Sciatic nerve (tissue), 2 donors: ENCODE results near the gene MRPL11. TPM values are rescaled to one million over a fixed set of nuclear protein-coding genes. Genes with fewer than 3 reads are reported as not detected.
A peak's percentile ranks its signal among the peaks of the same experiment; 100 is the strongest.
"Not testable (repeated sequence)": the region's sequence is repeated elsewhere in the genome, so short reads cannot be mapped to it uniquely, and the experiment has no call there.

Experiments used
- ATAC-seq: fragments of 200-7000 bp; cut with Tn5 transposase; one replicate; pipeline ENCODE4 v1.9.1; 2020; ENCODE audit warnings: mild to moderate bottlenecking, moderate library complexity
- DNase-seq: peaks from one replicate; pipeline ENCODE4 v3.0.0-alpha.2; 2020; ENCODE audit warnings: low spot score
- intact Hi-C: fragments of 100-400 bp; cut with DNase I; formaldehyde crosslinking; loops from one replicate; pipeline ENCODE4 v1.14.2; 2022
- total RNA-seq: library from RNA; stranded (reverse); fragmentation: NEBNext Ultra II Directional; extraction: Animal tissue kit (Norgen Biotek cat#: 25700); gene quantifications from one replicate; pipeline ENCODE4 v1.2.1, GENCODE V29; 2021
- donor health status: DM: no; HTN: no; CAD: no.
- donor health status: DM: no; HTN: no; CAD: no.

The MRPL11 gene
- total RNA-seq, 1 donor from 2014 or later = 25.1 TPM

GRCh38 chr11:66468691-66469090 lies 30.0 kb upstream of the MRPL11 start:
- no peak for ATAC-seq
- no peak for DNase-seq
- intact Hi-C loops = no loop called here

DNA sequence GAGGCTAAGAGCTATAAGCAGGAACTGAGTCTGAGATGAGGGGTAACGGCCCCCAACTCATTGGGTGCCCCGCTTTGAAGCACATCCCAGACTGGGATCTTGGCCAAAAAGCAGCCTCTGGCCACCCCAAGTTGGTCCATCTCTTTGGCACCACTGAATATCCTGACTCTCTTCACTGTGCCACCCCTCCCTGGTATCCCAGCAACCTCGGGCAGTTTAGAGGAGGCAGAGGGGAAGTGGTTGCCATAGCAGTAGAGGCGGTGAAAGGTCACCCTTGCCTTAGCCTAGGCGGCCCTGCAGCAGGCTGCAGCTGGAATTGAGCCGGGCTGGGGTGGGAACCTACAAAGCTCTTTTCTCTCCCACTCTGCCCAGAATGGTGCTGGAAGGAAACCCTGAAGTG lies 29.1 kb upstream of the MRPL11 start:
- ATAC-seq (peak; percentile 33), DNase-seq (no peak)
- intact Hi-C loops = no loop called here

DNA sequence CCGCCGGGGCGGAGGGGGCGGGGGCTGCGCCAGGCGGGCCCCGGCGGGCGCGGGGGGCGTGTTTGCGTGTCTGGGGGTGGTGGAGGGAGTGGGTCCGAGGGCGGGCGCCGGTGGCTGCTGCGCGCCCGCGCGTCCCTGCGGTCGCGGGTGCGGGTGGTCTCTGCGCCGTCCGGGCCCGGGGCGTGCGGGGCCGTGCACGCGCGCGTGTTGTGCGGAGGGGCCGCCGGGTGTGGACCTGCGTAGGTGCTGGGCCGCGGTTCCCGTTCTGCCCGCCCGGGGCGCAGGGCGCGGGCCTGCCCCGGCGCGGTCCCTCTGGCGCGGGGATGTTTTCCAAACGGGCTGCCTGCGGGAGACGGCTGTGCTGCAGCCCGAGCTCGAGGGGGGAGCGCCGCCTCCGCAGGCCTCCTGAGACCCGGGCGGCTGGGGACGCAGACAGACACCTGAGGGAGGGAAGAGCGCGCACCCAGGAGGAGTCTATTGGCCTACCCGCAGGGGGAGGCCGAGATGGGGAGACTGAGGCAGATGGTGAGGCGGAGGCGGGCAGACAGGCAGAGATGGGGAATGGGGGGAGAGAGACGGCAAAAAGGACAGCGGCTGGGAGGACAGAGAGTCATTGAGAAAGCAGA lies 28.5 kb upstream of the MRPL11 start:
- intact Hi-C loops = no loop called here
- DNase-seq (no peak), ATAC-seq (no peak)

- DNase-seq (peak; percentile 98), ATAC-seq (peak; percentile 99)
- intact Hi-C loops = no loop called here
Observed at GRCh38 chr11:66466225-66467033, 27.8 kb upstream of the MRPL11 start, which contains the start of gene PELI3. TSS of gene PELI3 (plus strand) at chr11:66466905. CDS start at chr11:66468129, 1,224 bp downstream.

- ATAC-seq = no peak
- no peak for DNase-seq
- intact Hi-C loops = no loop called here
Observed at GRCh38 chr11:66465373-66466224, 27.0 kb upstream of the MRPL11 start.

DNA sequence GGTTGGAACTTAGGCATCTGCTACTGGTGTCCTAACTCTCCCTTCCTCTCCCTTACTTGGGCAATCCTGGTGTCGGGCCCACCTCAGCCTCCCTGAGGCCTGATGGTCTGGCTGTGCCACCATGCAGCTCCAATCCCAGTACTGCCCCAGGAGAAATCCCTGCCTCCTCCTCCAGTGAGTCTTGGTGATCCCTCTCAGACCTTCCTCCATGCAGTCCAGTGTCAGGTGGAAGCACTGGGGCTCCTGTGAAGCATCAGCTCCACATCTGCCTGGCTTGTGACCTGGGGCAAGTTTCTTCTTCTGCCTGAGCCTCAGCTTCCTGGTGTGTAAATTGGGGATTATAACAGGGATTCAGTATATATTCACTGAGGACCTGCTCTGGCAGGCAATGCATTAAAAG lies 26.3 kb upstream of the MRPL11 start:
- no peak for ATAC-seq
- intact Hi-C loops = no loop called here
- DNase-seq = no peak

DNA sequence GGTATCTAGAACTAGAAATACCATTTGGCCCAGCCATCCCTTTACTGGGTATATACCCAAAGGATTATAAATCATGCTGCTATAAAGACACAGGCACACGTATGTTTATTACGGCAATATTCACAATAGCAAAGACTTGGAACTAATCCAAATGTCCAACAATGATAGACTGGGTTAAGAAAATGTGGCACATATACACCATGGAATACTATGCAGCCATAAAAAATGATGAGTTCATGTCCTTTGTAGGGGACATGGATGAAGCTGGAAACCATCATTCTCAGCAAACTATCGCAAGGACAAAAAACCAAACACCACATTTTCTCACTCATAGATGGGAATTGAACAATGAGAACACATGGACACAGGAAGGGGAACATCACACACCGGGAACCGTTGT lies 25.5 kb upstream of the MRPL11 start:
- DNase-seq, ATAC-seq, intact Hi-C loops: not testable (repeated sequence)

GRCh38 chr11:66462911-66463310 lies 24.3 kb upstream of the MRPL11 start:
- no peak for DNase-seq
- no peak for ATAC-seq
- intact Hi-C loops = no loop called here

GRCh38 chr11:66462010-66462409 lies 23.4 kb upstream of the MRPL11 start:
- intact Hi-C loops = no loop called here
- DNase-seq = no peak
- no peak for ATAC-seq

DNA sequence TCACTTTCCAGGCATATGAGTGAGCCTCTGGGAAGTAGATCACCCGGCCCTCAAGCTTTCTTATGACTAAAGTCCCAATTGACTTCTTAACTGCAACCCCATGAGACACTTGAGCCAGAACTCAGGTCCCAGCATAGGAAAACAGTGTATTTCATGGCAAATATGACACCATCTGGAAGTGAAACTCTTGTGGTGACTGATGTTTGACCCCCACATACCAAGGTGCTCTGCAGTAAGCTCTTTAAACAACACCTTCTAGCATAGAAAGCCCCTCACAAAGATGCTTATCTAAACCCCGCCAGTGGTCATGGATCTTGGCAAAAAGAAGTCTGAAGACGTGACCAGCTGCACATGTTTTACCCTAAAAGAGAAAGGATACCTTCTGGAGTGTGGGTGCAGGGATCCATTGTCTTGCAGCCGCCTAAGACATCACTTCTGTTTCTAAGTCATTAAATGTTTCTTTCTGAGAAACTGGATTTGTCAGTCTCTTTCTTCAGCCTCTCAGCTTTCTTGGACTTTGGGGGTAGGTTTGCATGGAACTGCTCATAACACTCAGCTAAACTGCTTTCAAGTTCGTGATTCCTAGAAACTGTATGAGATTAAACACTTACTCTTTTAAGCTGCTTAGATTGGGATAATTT lies 20.6 kb upstream of the MRPL11 start:
- ATAC-seq (no peak), DNase-seq (no peak)
- intact Hi-C loops = no loop called here

DNA sequence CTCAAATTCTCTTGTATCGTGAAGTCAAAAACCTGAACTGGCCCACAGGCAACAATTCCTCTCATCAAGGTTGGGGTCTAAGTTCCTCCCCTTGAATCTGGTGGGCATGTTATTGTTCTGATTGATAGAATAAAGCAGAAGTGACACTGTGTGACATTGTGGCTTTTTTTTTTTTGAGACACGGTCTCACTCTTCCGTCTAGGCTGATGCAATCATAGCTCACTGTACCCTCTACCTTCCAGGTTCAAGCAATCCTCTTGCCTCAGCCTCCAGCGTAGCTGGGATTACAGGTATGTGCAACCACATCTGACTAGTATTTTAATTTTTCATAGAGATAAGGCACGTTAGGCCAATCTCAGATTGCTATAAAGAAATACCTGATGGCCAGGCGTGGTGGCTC lies 19.2 kb upstream of the MRPL11 start:
- DNase-seq = no peak
- ATAC-seq = no peak
- intact Hi-C loops = no loop called here

- ATAC-seq (no peak), DNase-seq (no peak)
- intact Hi-C loops = no loop called here
Observed at GRCh38 chr11:66454828-66455227, 16.2 kb upstream of the MRPL11 start.

DNA sequence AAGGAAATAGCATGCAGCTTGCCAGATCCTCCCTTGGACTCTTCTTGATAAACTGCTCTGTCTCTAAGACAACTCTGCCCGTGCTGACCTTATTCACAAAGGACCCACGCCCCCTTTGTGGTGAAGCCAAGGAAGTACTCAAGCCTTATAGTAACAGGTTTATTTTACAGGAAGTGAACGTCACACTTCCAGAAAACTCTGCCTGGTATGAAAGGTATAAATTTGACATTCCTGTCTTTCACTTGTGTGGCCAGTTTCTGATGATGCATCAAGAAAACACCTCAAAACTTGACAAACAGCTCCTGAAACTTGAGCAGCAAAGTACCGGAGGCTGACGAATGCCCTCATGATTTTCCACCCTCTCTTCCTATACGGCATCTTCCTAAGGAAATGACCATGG lies 15.6 kb upstream of the MRPL11 start:
- ATAC-seq (no peak), DNase-seq (no peak)
- intact Hi-C loops = no loop called here

GRCh38 chr11:66451663-66452062 lies 13.0 kb upstream of the MRPL11 start:
- no peak for DNase-seq
- no peak for ATAC-seq
- intact Hi-C loops = no loop called here

GRCh38 chr11:66450560-66450959 lies 11.9 kb upstream of the MRPL11 start:
- ATAC-seq (no peak), DNase-seq (no peak)
- intact Hi-C loops = no loop called here

GRCh38 chr11:66448523-66448922 lies 9.9 kb upstream of the MRPL11 start:
- DNase-seq (no peak), ATAC-seq (no peak)
- intact Hi-C loops = no loop called here

GRCh38 chr11:66447012-66447411 lies 8.4 kb upstream of the MRPL11 start:
- no peak for DNase-seq
- ATAC-seq = no peak
- intact Hi-C loops = no loop called here

DNA sequence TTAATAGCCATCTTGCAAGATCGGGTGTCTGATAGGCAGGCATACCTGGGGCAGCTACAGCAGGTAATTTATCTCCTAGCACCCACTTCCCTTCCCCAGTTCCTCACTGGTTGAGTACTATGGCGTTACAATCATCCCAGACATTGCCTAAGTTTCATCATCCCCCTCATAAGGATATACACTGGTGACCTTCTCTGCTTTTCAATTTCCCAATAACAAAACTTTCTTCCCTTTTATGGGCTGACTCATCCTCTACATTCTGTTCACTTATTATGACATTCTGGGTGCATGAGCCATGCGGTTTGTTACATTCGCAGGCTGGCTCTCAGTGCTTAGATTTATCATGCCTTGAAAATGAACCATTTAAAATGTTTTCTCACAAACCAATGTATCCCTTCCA lies 5.0 kb upstream of the MRPL11 start:
- ATAC-seq (no peak), DNase-seq (no peak)
- intact Hi-C loops = no loop called here

- ATAC-seq, DNase-seq, intact Hi-C loops: not testable (repeated sequence)
Observed at GRCh38 chr11:66440940-66441282, 2.3 kb upstream of the MRPL11 start.
